HG02678 (cell line): ENCODE measurements around the gene UBE2I.

ENCODE experiments used
- ATAC-seq: cut with Tn5 transposase; IDR thresholded peaks from one replicate; pipeline ENCODE4 v1.9.1; 2021; ENCODE audit warnings: mild to moderate bottlenecking, moderate library complexity; ENCODE audit not compliant: unreplicated experiment

UBE2I gene

GRCh38 chr16:1355591-1355990 lies 46.2 kb downstream of the UBE2I start:
- ATAC-seq: no peak

DNA sequence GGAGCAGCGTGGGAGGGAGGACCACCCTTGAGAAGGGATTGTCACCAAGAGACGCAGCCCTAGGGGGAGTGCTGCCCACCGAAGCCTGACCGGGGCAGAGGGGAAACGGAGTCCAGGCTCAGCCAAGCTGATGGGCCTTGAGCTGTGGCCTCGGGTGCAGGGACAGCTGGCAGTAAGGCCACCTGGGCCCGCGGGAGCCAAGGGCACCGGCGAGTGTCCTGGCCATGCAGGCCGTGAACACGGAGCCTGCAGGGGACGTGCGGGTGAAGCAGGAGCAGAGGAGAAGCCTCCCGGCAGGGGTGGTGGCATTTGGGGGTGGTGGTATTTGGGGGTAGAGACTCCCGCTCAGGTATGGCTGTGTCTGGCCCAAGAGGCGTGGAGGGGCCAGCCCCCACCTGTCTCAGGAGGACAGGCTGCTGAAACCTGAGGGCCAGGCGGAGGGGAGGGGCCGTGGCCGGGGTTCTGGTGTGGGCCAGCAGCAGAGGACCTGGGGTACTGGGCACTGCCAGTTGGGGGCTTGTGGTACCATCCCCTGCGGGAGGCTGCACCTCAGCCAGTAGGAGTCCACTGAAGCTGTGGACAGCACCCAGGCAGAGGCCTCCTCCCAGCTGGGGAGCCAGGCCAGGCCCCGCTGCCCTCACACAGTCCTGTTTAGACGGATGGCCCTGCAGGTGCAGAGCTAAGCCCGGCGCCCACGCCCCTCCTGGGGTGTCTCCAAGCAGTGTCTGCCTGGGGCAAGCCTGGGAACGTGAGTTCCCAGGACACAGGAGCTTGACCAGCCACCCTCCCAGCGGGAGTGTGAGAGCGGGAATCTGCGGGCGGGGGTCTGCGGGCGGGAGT lies 46.8 kb downstream of the UBE2I start:
- ATAC-seq: no peak

GRCh38 chr16:1357906-1358566 lies 48.6 kb downstream of the UBE2I start:
- ATAC-seq: no peak

- ATAC-seq: no peak
These were observed 52.4 kb downstream of the UBE2I start for GRCh38 chr16:1361685-1362360.

- ATAC-seq: no peak
These were observed 53.4 kb downstream of the UBE2I start for GRCh38 chr16:1362807-1363206.

DNA sequence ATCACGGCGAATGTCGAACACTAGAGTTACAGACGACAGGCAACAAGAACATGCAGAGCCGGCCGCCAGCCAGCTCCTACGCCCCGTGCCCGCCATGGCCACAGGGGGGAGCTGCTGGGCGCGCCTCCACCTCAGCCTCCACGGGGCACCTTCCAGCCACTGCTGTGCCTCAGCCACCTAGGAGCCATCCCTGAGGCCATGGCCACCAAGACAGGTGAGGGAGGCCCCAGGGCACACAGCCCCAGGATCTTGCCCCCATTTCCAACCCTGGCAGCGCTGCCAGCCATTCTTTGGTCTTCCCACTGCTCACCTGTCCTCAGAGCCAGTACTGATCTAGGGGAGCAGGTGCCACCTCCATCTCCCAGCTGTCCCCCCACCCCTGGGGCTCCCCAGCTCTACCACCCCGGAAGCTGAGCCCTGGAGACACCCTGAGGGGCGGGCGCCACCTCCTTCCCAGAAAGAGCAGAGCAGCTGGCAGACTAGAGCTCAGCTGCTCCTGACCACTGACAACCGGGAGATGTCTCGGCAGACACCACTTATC lies 54.1 kb downstream of the UBE2I start:
- ATAC-seq: no peak

DNA sequence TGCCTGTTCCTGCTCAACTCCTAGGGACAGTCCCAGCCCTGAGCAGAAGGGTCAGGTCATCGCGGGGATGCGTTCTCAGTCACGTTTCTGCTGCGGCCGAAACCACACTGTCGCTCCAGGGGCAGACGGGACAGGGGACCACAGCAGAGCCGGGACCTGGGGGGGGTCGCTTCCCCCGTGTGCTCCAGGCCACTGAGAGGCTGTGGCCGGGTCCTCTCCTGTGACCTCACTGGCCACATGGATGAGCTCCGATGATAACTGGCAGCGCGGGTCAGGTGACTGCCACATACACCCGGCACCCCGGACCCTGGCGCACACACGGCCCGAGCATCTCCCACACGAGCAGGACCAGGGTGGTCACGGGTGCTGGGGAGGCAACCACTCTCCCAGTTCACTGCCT lies 55.1 kb downstream of the UBE2I start:
- ATAC-seq: no peak

DNA sequence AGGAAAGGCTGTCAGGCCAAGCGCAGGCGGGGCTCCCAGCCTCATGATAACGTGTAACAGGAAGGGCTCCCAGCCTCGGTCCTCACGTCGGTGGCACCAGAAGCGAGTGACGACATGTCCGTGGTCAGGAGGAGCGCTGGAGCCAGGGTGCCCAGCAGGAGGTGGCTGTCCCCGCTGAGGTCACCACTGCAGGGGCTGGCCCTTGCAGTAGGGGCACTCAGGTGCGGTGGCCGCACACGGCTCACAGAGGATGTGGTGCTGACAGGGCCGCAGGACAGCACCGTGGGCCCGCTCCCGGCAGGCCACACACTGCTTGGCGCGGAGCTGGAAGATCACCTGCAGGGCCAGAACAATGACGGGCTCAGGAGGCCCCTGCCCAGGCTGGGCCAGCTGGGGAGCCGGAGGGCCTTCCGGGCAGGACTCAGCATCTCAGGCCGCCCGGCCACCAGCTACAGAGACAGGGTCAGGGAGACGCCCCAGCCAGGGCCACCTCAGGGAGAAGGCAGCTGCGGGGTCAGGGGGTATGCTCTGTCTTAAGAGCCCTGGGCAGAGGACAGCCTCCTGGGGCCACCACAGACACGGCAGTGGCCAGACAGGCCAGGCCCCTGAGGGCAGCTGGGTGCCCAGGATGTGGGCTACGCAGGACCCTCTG lies 56.8 kb downstream of the UBE2I start:
- no peak for ATAC-seq

- no peak for ATAC-seq
These were observed 57.4 kb downstream of the UBE2I start for GRCh38 chr16:1366712-1367299.

DNA sequence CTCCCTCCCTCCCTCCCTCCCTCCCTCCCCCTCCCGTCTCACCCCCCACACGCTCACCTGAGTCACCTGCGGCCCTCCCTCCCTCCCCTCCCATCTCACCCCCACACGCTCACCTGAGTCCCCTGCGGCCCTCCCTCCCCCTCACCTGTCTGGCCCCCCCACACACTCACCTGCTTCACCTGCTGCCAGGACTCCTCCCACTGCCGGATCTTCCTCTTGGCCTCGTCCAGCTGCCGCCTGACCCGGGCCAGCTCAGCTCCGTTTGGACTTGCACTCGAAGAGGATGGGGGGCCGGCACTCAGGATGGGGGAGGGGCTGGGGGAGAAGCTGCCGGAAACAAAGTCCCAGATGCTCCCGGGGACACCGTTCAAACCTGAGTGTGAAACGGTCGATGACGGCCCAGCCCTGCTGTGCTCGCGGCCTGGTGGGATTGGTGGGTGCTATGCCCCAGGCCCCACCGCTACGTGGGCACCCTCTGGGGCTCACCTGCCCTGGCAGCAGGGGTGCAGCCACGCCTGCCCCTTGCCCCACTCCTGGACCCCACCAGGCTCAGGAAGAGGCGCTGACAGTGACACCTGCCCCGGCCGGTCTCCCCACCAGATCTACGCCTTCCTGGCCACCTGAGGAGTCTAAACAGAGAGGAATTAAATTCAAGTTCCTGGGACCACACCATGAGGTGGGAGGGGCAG lies 58.2 kb downstream of the UBE2I start:
- ATAC-seq: no peak

DNA sequence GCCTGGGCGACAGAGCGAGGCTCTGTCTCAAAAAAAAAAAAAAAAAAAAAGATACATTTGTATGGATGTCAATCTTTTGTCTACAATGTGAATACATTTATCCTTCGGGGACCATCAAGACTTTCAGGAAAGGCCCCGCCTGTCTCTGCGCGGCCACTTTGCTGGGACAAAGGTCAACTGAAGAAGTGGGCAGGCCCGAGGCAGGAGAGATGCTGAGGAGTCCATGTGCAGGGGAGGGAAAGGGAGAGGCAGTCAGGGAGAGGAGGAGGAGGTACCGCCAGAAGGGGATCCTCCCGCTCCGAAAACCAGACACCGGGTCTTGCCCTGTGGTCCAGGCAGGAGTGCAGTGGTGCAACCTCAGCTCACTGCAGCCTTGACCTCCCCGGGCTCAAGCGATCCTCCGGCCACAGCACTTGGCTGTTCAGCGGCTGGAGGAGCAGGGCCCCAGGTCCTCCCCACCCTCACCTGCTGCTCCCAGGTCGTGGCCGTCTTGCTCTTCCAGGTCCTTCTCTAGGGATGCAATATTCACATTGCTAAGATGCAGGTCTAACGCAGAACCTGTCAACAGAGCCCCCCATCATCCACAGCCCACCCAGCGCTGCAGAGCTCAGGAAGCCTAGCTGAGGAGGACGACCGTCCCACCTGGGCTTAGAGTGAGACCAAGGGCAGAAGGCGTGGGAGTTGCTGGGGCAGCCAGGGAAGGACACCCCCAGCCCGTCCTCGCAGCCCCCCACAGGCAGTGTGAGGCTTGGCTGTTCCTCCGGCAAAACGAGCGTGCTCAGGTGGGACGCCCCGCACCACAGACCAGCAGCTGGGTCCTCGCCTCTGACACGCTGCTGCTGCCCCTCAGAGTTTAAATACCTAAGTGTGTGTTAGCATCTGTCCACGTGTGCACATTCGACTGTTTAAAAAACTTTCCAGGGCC lies 61.9 kb downstream of the UBE2I start:
- no peak for ATAC-seq

GRCh38 chr16:1372292-1372950 lies 63.0 kb downstream of the UBE2I start:
- no peak for ATAC-seq

DNA sequence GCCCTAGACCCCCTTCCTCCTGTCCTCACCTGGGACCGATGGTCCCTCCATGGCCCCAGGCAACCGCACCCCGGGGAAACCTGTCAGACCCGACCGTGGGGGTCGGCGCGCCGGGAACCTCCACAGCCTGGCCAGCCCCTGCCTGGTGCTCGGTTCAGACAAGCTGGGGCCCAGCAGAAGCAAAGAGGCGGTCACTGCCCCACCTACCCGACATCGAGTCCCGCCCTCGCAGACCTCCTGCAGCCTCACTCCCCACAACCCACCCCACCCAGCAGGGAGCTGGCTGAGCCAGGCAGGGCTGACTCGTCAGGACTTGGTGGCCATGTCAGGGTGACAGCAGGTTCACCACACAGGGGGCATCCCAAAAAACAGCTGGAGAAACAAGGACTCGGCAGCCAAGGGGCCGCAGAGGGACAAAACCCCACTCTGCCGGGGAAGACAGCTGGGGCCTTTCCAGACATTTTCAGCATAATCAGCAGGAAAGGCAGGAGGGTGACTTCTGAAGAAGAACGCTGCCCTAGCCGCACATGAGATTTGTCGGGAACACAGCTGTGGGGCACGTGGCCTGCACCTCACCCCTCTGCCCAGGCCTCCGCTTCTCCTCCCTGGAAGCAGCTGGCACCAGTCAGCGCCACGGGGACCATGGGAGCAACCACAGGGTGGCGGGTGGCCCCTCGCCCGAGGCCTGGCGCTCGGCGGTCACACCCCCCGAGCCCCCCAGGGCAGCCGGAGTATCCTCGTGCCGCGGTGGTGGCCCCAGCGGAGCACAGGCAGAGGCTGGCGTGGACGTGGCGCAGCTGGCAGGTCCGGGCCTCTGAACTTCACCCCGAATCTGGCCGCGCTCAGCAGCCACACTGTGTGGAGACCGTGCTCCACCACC lies 65.2 kb downstream of the UBE2I start:
- ATAC-seq: no peak

- no peak for ATAC-seq
These were observed 65.8 kb downstream of the UBE2I start for GRCh38 chr16:1375298-1375640.

- ATAC-seq: no peak
These were observed 66.4 kb downstream of the UBE2I start for GRCh38 chr16:1375741-1376410.
